ENCODE measurements around the gene RAB35.
"Not testable (repeated sequence)": the region's sequence is repeated elsewhere in the genome, so short reads cannot be mapped to it uniquely, and the experiment has no call there.

RAB35 gene

GRCh38 chr12:120054293-120054692 lies 62.3 kb downstream of the RAB35 start:
- no peak for DNase-seq

GRCh38 chr12:120051535-120051934 lies 65.0 kb downstream of the RAB35 start:
- DNase-seq: no peak

GRCh38 chr12:120049426-120049825 lies 67.1 kb downstream of the RAB35 start:
- DNase-seq: no peak

- DNase-seq: no peak
Observed at GRCh38 chr12:120048263-120048662, 68.3 kb downstream of the RAB35 start.

- DNase-seq: no peak
Observed at GRCh38 chr12:120047072-120047471, 69.5 kb downstream of the RAB35 start.

- not testable (repeated sequence) for DNase-seq
Observed at GRCh38 chr12:120045367-120045766, 71.2 kb downstream of the RAB35 start.

Data from NCI-H82 (cell line).